HG03575 (cell line): Measurements from ENCODE around the gene CDH13.

Experiments
- ATAC-seq: cut with Tn5 transposase; IDR thresholded peaks from one replicate; pipeline ENCODE4 v1.9.1; 2021; ENCODE audit not compliant: unreplicated experiment, insufficient number of reproducible peaks, low FRiP score; ENCODE audit errors: extremely low read depth

CDH13 gene

GRCh38 chr16:83633286-83633685, 1006.5 kb downstream of the CDH13 start:
- no peak for ATAC-seq

- no peak for ATAC-seq
Measured at GRCh38 chr16:83648347-83648746, 1021.6 kb downstream of the CDH13 start.

GRCh38 chr16:83651871-83652270, 1025.1 kb downstream of the CDH13 start:
- ATAC-seq = no peak

- no peak for ATAC-seq
Measured at GRCh38 chr16:83652943-83653342, 1026.2 kb downstream of the CDH13 start.

- ATAC-seq = no peak
Measured at GRCh38 chr16:83653785-83654184, 1027.0 kb downstream of the CDH13 start.

- ATAC-seq = no peak
Measured at GRCh38 chr16:83660282-83660681, 1033.5 kb downstream of the CDH13 start.

- ATAC-seq = no peak
Measured at GRCh38 chr16:83661656-83662055, 1034.9 kb downstream of the CDH13 start.

GRCh38 chr16:83666449-83666848, 1039.7 kb downstream of the CDH13 start:
- ATAC-seq = no peak

- no peak for ATAC-seq
Measured at GRCh38 chr16:83669456-83669855, 1042.7 kb downstream of the CDH13 start.

- ATAC-seq = no peak
Measured at GRCh38 chr16:83674931-83675535, 1048.3 kb downstream of the CDH13 start.

- ATAC-seq = no peak
Measured at GRCh38 chr16:83676086-83676485, 1049.3 kb downstream of the CDH13 start.

- ATAC-seq = no peak
Measured at GRCh38 chr16:83680980-83681379, 1054.2 kb downstream of the CDH13 start.

- no peak for ATAC-seq
Measured at GRCh38 chr16:83681381-83681956, 1054.7 kb downstream of the CDH13 start.

- ATAC-seq = no peak
Measured at GRCh38 chr16:83682116-83682867, 1055.5 kb downstream of the CDH13 start.

GRCh38 chr16:83682868-83683235, 1056.1 kb downstream of the CDH13 start:
- no peak for ATAC-seq

- ATAC-seq = no peak
Measured at GRCh38 chr16:83685615-83686165, 1058.9 kb downstream of the CDH13 start.

- no peak for ATAC-seq
Measured at GRCh38 chr16:83686726-83687125, 1060.0 kb downstream of the CDH13 start.

GRCh38 chr16:83689385-83689831, 1062.6 kb downstream of the CDH13 start:
- ATAC-seq = no peak

- no peak for ATAC-seq
Measured at GRCh38 chr16:83692224-83692623, 1065.5 kb downstream of the CDH13 start.

GRCh38 chr16:83698964-83699363, 1072.2 kb downstream of the CDH13 start:
- no peak for ATAC-seq
